ENCODE measurements around the gene OPA1.

DNA sequence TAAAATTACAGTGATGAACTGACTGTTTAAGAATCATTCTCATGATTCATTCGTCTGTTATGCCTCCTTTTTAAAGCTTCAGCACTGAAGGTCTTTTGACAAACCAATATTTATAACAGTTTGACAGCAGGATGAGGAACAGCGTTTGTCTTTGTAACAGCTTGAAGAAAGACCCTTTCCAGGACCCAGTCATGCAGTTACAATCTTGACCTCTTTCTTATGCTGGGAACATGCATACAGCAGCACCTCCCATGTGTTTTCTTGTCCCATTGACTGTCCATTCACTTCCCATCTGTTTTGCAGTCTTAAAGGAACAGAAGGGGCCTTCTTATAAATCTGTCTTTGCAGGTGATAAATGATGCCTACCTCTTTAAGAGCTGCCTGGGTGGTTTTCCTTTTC, 87.2 kb downstream of the OPA1 start:
- TF ChIP-seq HDAC2 (IDR thresholded peaks at IDR 0.05; ENCODE audit: borderline replicate concordance in 1 of 2, low read depth in 2 of 2, low read length in 2 of 2): no peak
- TF ChIP-seq TEAD4 (IDR thresholded peaks at IDR 0.05; ENCODE audit: low read depth, low read length): no peak
- no peak for TF ChIP-seq CTCF (IDR thresholded peaks at IDR 0.05; ENCODE audit: control extremely low read depth in 1 of 3, insufficient read depth in 1 of 3, low read depth in 1 of 3, low read length in 3 of 3)

Measured in H1 (cell line).